ENCODE data around the gene CACNA1B.

GRCh38 chr9:138046641-138047301 is 169.2 kb downstream of the CACNA1B start:
- TF ChIP-seq CTCF (IDR thresholded peaks at IDR 0.05) (no peak), ZFX (IDR thresholded peaks at IDR 0.05; ENCODE audit: borderline replicate concordance) (no peak)
